ENCODE results near the gene GZMM.
A peak's percentile ranks its signal among the peaks of the same experiment; 100 is the strongest.

The GZMM gene

DNA sequence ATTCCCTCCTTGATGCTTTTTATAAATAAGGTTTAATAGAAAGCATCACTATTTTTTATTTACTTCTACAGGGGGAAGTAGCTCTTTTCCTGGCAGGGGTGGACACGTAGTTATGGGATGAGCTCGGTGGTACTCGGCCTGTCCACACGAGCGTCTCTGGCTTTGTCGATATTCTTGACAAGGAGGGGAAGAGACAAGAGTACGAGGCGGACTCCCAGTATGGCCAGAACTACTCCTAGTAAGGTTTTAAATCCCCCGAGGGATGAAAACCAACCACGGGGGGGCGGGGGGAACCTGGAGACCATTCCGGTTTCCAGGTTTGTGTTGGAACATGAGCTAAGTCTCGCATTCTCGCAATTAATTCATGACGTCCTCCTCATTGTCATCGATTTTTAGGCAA, 23.0 kb downstream of the GZMM start:
- DNase-seq (ENCODE audit: low read depth in 2 of 2), result no peak

DNA sequence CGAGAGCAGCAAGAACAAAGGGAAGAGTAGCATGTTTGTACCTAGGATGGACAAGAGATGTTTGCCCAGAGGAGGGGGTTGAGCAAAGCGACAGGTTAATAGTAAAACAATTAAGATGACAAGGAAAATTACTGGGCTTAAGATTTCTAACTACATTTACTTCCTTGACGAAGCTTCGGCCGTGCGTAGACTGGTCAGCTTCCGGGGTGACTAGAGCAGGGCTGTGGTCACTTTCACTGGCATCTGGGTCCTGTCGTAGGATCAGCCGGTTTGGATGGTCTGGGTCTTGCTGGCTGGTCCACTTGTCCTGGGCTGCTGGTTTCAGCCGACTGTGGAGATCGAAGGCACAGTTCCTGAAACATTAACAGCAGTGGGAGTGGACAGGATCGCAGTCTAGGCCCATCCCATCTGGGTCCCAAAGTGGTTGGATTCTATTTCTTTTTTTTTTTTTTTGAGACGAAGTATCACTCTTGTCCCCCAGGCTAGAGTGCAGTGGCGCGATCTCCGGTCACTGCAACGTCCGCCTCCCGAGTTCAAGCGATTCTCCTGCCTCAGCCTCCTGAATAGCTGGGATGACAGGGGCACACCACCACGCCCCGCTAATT, 23.5 kb downstream of the GZMM start:
- DNase-seq (ENCODE audit: low read depth in 2 of 2), result no peak

DNA sequence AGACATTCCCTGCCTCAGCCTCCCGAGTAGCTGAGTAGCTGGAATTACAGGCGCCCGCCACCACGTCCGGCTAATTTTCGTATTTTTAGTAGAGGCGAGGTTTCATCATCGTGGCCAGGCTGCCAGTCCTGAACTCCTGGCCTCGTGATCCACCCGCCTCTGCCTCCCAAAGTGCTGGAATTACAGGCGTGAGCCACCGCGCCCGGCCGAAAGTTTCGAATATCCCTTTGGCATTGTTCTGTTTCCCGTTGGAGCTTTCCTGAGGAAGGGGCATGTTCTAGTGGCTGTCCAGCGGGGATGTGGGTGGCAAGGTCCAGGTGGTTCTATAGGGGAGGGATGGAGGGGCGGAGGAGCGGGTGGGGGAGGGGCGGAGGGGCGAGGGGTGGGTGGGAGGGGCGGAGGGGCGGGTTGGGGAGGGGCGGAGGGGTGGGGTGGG, 26.4 kb downstream of the GZMM start:
- no peak for DNase-seq (ENCODE audit: low read depth in 2 of 2)

DNA sequence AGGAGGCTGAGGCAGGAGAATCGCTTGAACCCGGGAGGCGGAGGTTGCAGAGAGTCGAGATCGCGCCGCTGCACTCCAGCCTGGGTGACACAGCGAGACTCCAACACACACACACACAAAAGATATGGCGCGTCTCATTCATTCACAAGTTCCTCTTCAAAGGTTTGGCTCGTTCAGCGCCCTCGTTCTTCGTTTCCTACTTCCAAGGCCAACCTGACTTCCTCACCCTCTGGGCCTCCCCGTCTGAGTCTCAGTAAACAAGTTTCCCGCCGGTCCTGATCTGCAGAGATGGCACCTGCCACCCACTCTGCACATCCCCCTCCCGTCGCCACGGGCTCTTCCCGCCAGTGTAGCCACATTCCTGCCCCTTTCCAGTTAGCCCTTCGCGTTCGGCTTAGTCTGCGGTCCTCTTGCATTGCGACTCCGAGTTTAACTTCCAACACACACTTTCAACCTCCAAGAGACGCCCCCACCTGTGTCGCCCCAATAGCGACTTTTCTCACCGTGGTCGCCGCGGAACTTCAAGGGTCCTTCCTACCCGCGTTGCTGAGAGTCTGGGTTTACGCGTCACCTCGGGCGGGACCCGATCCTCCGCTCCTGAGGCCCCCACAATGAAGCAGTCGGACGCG, 27.2 kb downstream of the GZMM start:
- DNase-seq (ENCODE audit: low read depth in 2 of 2), result peak in 1 of 2 donors; percentile 31

- DNase-seq (ENCODE audit: low read depth in 2 of 2), result no peak
These were observed 27.7 kb downstream of the GZMM start for GRCh38 chr19:571566-571974.

- DNase-seq (ENCODE audit: low read depth in 2 of 2), result peak; percentile 96
These were observed 28.4 kb downstream of the GZMM start, which contains the start of gene BSG for GRCh38 chr19:572140-572742. BSG (plus strand) TSS chr19:572596; CDS start chr19:572635, 39 bp downstream.

GRCh38 chr19:572743-573518, 29.1 kb downstream of the GZMM start:
- DNase-seq (ENCODE audit: low read depth in 2 of 2), result no peak

GRCh38 chr19:573519-573825, 29.6 kb downstream of the GZMM start:
- DNase-seq (ENCODE audit: low read depth in 2 of 2), result no peak

GRCh38 chr19:574658-575526, 31.0 kb downstream of the GZMM start:
- no peak for DNase-seq (ENCODE audit: low read depth in 2 of 2)

GRCh38 chr19:575527-576506, 32.0 kb downstream of the GZMM start:
- DNase-seq (ENCODE audit: low read depth in 2 of 2), result no peak

- DNase-seq (ENCODE audit: low read depth in 2 of 2), result no peak
These were observed 33.0 kb downstream of the GZMM start for GRCh38 chr19:576768-577438.

GRCh38 chr19:577439-578392, 33.9 kb downstream of the GZMM start:
- DNase-seq (ENCODE audit: low read depth in 2 of 2), result no peak

DNA sequence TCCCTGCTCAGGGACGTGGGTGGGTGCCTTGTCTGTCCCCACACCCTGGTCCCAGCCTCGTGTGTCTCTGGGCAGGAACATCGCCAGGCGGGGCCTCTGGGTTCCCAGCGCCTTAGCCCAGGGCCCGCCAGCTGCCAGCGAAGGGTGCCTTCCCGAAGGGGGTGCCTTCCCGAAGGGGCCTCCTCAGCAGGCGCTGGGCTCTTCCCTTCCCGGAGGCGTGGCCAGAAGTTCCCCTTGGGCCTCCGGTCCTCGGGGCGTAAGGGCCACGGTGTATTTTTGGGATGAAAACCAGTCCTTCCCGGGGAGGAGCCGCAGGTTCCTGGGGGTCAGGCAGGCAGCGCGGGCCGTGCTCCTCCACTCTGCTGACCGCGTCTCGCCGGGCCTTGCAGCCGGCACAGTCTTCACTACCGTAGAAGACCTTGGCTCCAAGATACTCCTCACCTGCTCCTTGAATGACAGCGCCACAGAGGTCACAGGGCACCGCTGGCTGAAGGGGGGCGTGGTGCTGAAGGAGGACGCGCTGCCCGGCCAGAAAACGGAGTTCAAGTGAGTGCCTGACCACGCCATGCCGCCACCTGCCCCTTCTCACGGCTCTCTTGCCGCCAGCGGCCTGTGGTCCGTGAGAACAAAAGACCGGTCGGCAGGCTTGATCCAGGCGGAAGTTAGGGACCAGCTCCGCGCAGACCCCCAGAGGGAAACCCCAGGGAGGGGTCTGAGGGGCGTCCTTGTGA, 35.4 kb downstream of the GZMM start:
- no peak for DNase-seq (ENCODE audit: low read depth in 2 of 2)

DNA sequence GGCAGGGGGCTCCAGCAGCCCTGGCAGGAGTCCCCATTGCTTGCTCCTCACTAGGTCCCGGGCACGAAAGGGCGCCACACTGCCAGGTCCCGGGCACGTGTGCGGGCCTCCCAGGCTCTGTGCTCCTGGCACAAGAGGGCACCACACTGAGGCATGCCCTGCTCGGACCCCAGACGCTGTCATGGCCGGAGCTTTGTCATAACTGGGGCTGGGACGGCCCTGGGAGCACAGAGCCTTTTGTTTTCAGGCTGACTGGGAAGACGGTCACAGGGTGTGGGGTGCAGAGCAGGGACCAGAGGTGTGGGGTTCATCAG, 35.9 kb downstream of the GZMM start:
- DNase-seq (ENCODE audit: low read depth in 2 of 2), result no peak

DNA sequence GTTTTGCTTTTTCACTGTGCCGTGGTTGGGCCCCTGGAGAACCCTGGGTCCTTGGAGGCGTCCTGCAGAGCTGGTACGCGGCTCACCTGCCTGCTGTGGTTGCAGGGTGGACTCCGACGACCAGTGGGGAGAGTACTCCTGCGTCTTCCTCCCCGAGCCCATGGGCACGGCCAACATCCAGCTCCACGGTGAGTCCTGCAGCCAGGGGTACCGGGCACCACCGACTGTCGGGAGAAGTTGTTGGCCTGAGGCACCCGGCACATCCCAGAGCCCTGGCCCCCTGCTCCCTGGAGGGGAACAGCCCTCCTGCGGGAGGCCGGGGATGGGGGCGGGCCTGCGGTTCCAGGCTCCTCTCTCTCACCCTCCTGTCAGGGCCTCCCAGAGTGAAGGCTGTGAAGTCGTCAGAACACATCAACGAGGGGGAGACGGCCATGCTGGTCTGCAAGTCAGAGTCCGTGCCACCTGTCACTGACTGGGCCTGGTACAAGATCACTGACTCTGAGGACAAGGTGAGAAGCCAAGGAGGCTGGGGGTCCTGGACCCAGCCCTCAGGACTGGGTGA, 36.5 kb downstream of the GZMM start:
- no peak for DNase-seq (ENCODE audit: low read depth in 2 of 2)

DNA sequence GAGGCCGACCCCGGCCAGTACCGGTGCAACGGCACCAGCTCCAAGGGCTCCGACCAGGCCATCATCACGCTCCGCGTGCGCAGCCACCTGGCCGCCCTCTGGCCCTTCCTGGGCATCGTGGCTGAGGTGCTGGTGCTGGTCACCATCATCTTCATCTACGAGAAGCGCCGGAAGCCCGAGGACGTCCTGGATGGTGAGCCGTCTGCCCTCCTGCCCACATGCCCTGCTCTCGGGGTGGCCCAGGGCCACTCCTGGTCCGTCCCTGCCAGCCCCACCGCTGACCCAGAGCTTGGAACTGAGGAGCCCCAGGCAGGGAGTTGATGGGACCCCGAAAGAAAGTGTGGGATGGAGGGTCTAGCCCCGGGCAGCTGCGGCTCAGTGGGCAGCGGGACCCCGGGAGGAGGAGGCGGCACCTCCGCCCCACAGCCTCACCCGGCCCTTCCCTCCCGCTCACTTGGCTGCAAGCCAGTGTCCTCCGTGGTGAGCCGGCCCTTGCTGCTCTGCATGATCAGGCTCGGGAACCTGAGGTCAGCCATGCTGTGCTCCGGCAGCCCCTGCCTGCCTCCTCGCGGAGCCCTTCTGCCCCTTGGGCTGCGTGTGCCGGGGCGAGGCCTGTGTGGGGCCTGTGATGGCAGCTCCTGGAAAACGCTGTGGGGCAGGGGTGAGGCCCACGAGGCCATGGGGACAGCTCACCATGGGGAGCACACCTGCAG, 37.7 kb downstream of the GZMM start:
- DNase-seq (ENCODE audit: low read depth in 2 of 2), result no peak

DNA sequence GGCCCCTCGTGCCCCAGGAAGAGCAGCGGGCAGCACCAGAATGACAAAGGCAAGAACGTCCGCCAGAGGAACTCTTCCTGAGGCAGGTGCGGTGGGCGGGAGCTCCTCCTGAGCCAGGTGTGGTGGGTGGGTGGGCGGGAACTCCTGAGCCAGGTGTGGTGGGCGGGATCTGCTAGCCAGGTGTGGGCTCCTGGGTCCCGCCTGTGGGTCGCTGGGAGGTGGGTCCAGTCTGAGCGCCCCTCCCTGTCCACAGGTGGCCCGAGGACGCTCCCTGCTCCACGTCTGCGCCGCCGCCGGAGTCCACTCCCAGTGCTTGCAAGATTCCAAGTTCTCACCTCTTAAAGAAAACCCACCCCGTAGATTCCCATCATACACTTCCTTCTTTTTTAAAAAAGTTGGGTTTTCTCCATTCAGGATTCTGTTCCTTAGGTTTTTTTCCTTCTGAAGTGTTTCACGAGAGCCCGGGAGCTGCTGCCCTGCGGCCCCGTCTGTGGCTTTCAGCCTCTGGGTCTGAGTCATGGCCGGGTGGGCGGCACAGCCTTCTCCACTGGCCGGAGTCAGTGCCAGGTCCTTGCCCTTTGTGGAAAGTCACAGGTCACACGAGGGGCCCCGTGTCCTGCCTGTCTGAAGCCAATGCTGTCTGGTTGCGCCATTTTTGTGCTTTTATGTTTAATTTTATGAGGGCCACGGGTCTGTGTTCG, 38.8 kb downstream of the GZMM start:
- no peak for DNase-seq (ENCODE audit: low read depth in 2 of 2)

All from stimulated activated CD4-positive, alpha-beta T cell treated with anti-CD3 and anti-CD28 coated beads, Interleukin-1b, Interleukin-23, amount 100 ng/mL, for 4 hours (primary cell).